ENCODE data around the gene GSE1. TPM values are rescaled to one million over a fixed set of nuclear protein-coding genes. Genes with fewer than 3 reads are reported as not detected.

GSE1 gene
- total and polyA plus RNA-seq, 2 experiments from 2014 or later = 32.4 to 135 TPM

DNA sequence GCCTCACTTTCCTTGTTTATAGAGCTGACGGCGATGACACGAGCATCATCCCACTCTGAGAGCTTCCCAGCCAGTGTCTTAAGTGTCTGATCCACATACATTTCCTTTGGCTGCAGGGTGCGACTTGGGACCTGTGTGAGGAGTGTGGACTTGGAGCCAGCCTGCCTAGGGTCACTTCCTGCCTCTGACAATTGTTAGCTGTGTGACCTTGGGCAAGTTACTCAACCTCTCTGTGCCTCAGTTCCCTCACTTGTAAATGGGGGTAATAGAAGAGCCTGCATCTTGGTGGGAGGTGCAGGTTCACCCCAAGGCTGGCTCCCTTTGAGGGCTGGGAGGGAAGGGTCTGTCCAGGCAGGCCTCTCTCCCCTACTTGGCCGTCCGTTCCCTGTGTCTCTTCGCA lies 27.4 kb upstream of the GSE1 start:
- Mint-ChIP-seq H3K4me1 (peaks cover 74% of the 10 kb centered on the region), H3K4me3 (no peak overlapping the region; the same call in 2 of the 3 replicates), H3K27me3 (ENCODE audit: insufficient read depth, low read depth, poor library complexity) (peaks cover 41% of the 10 kb centered on the region), H3K9me3 (peaks cover 3% of the 10 kb centered on the region; the same call in 1 of the 3 replicates), H3K27ac (no peak overlapping the region), H3K36me3 (ENCODE audit: low read depth) (no peaks in the 10 kb centered on the region; the same call in 2 of the 3 replicates)
- Histone ChIP-seq H3K4me2 (no peak overlapping the region), H3K4me3 (no peak overlapping the region), H3K36me3 (ENCODE audit: insufficient read depth) (no peaks in the 10 kb centered on the region), H3K27me3 (ENCODE audit: insufficient read depth) (peaks cover 6% of the 10 kb centered on the region), H3K9me2 (ENCODE audit: insufficient read depth) (peaks cover 6% of the 10 kb centered on the region; the same call in 1 of the 2 replicates), H2AFZ (no peak overlapping the region), H3K79me2 (replicated peaks; ENCODE audit: insufficient read depth) (peaks cover 63% of the 10 kb centered on the region), H4K20me1 (replicated peaks; ENCODE audit: insufficient read depth) (no peaks in the 10 kb centered on the region), H3K4me1 (ENCODE audit: insufficient read depth) (peaks cover 86% of the 10 kb centered on the region), H3K27ac (ENCODE audit: low read depth) (no peak overlapping the region), H3F3A (replicated peaks; ENCODE audit: low read depth) (peaks cover 21% of the 10 kb centered on the region; the same call in 1 of the 2 replicates)
- DNase-seq (ENCODE audit: low spot score) (no peak), ATAC-seq (no peak)
- TF ChIP-seq NANOG (IDR thresholded peaks at IDR 0.05; ENCODE audit: borderline replicate concordance) (no peak), ZNF331 (CRISPR knock-in tag; IDR thresholded peaks at IDR 0.05; ENCODE audit: low read depth) (no peak), EZH2 (IDR thresholded peaks at IDR 0.05; ENCODE audit: low read depth, unreplicated experiment) (no peak), STAT1 (IDR thresholded peaks at IDR 0.05; ENCODE audit: unreplicated experiment) (no peak), JUNB (IDR thresholded peaks at IDR 0.05; ENCODE audit: unreplicated experiment) (no peak), ZNF114 (CRISPR knock-in tag; IDR thresholded peaks at IDR 0.05) (no peak), CREB1 (CRISPR knock-in tag; IDR thresholded peaks at IDR 0.05; ENCODE audit: low read depth) (no peak), POLR2AphosphoS5 (IDR thresholded peaks at IDR 0.05; ENCODE audit: low read depth) (no peak), EZH2phosphoT487 (IDR thresholded peaks at IDR 0.05; ENCODE audit: unreplicated experiment) (no peak)
- TF ChIP-seq, protein P1, sequence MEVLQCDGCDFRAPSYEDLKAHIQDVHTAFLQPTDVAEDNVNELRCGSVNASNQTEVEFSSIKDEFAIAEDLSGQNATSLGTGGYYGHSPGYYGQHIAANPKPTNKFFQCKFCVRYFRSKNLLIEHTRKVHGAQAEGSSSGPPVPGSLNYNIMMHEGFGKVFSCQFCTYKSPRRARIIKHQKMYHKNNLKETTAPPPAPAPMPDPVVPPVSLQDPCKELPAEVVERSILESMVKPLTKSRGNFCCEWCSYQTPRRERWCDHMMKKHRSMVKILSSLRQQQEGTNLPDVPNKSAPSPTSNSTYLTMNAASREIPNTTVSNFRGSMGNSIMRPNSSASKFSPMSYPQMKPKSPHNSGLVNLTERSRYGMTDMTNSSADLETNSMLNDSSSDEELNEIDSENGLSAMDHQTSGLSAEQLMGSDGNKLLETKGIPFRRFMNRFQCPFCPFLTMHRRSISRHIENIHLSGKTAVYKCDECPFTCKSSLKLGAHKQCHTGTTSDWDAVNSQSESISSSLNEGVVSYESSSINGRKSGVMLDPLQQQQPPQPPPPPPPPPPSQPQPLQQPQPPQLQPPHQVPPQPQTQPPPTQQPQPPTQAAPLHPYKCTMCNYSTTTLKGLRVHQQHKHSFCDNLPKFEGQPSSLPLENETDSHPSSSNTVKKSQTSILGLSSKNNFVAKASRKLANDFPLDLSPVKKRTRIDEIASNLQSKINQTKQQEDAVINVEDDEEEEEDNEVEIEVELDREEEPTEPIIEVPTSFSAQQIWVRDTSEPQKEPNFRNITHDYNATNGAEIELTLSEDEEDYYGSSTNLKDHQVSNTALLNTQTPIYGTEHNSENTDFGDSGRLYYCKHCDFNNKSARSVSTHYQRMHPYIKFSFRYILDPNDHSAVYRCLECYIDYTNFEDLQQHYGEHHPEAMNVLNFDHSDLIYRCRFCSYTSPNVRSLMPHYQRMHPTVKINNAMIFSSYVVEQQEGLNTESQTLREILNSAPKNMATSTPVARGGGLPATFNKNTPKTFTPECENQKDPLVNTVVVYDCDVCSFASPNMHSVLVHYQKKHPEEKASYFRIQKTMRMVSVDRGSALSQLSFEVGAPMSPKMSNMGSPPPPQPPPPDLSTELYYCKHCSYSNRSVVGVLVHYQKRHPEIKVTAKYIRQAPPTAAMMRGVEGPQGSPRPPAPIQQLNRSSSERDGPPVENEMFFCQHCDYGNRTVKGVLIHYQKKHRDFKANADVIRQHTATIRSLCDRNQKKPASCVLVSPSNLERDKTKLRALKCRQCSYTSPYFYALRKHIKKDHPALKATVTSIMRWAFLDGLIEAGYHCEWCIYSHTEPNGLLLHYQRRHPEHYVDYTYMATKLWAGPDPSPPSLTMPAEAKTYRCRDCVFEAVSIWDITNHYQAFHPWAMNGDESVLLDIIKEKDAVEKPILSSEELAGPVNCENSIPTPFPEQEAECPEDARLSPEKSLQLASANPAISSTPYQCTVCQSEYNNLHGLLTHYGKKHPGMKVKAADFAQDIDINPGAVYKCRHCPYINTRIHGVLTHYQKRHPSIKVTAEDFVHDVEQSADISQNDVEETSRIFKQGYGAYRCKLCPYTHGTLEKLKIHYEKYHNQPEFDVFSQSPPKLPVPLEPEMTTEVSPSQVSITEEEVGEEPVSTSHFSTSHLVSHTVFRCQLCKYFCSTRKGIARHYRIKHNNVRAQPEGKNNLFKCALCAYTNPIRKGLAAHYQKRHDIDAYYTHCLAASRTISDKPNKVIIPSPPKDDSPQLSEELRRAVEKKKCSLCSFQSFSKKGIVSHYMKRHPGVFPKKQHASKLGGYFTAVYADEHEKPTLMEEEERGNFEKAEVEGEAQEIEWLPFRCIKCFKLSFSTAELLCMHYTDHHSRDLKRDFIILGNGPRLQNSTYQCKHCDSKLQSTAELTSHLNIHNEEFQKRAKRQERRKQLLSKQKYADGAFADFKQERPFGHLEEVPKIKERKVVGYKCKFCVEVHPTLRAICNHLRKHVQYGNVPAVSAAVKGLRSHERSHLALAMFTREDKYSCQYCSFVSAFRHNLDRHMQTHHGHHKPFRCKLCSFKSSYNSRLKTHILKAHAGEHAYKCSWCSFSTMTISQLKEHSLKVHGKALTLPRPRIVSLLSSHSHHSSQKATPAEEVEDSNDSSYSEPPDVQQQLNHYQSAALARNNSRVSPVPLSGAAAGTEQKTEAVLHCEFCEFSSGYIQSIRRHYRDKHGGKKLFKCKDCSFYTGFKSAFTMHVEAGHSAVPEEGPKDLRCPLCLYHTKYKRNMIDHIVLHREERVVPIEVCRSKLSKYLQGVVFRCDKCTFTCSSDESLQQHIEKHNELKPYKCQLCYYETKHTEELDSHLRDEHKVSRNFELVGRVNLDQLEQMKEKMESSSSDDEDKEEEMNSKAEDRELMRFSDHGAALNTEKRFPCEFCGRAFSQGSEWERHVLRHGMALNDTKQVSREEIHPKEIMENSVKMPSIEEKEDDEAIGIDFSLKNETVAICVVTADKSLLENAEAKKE (CRISPR knock-in tag; IDR thresholded peaks at IDR 0.05) = no peak
- TF ChIP-seq, protein P2, sequence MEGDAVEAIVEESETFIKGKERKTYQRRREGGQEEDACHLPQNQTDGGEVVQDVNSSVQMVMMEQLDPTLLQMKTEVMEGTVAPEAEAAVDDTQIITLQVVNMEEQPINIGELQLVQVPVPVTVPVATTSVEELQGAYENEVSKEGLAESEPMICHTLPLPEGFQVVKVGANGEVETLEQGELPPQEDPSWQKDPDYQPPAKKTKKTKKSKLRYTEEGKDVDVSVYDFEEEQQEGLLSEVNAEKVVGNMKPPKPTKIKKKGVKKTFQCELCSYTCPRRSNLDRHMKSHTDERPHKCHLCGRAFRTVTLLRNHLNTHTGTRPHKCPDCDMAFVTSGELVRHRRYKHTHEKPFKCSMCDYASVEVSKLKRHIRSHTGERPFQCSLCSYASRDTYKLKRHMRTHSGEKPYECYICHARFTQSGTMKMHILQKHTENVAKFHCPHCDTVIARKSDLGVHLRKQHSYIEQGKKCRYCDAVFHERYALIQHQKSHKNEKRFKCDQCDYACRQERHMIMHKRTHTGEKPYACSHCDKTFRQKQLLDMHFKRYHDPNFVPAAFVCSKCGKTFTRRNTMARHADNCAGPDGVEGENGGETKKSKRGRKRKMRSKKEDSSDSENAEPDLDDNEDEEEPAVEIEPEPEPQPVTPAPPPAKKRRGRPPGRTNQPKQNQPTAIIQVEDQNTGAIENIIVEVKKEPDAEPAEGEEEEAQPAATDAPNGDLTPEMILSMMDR (conservative IDR thresholded peaks at IDR 0.05; ENCODE audit: low read depth in 2 of 2) = no peak
- TF ChIP-seq, protein P3, sequence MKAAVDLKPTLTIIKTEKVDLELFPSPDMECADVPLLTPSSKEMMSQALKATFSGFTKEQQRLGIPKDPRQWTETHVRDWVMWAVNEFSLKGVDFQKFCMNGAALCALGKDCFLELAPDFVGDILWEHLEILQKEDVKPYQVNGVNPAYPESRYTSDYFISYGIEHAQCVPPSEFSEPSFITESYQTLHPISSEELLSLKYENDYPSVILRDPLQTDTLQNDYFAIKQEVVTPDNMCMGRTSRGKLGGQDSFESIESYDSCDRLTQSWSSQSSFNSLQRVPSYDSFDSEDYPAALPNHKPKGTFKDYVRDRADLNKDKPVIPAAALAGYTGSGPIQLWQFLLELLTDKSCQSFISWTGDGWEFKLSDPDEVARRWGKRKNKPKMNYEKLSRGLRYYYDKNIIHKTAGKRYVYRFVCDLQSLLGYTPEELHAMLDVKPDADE (IDR thresholded peaks at IDR 0.05) = no peak
- TF ChIP-seq, protein P4, sequence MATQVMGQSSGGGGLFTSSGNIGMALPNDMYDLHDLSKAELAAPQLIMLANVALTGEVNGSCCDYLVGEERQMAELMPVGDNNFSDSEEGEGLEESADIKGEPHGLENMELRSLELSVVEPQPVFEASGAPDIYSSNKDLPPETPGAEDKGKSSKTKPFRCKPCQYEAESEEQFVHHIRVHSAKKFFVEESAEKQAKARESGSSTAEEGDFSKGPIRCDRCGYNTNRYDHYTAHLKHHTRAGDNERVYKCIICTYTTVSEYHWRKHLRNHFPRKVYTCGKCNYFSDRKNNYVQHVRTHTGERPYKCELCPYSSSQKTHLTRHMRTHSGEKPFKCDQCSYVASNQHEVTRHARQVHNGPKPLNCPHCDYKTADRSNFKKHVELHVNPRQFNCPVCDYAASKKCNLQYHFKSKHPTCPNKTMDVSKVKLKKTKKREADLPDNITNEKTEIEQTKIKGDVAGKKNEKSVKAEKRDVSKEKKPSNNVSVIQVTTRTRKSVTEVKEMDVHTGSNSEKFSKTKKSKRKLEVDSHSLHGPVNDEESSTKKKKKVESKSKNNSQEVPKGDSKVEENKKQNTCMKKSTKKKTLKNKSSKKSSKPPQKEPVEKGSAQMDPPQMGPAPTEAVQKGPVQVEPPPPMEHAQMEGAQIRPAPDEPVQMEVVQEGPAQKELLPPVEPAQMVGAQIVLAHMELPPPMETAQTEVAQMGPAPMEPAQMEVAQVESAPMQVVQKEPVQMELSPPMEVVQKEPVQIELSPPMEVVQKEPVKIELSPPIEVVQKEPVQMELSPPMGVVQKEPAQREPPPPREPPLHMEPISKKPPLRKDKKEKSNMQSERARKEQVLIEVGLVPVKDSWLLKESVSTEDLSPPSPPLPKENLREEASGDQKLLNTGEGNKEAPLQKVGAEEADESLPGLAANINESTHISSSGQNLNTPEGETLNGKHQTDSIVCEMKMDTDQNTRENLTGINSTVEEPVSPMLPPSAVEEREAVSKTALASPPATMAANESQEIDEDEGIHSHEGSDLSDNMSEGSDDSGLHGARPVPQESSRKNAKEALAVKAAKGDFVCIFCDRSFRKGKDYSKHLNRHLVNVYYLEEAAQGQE (IDR thresholded peaks at IDR 0.05; ENCODE audit: unreplicated experiment) = no peak
